ENCODE measurements around the gene MSH3. TPM values are rescaled to one million over a fixed set of nuclear protein-coding genes. Genes with fewer than 3 reads are reported as not detected.
A peak's percentile ranks its signal among the peaks of the same experiment; 100 is the strongest.

The MSH3 gene
- total and polyA plus RNA-seq, 2 of the 8 experiments (the other 6 are each of a cell fraction or from before 2014, with no cell fraction given) = 3.6 to 22.6 TPM

- H3K14ac ChIP-seq (ENCODE audit: insufficient read length) = no peak overlapping the region
- peak overlapping the region; percentile 60 to 100 (median 95) for H3K4me3 ChIP-seq (ENCODE audit: extremely low read depth in 1 of 4, insufficient read depth in 2 of 4, low read depth in 3 of 4, low read length in 4 of 4)
- no peaks in the 10 kb centered on the region for H3K9me3 ChIP-seq (ENCODE audit: insufficient read depth in 2 of 2, low read depth in 1 of 2, low read length in 1 of 2)
- no peak overlapping the region for H2BK15ac ChIP-seq (ENCODE audit: low read length)
- ChIA-PET CTCF (ENCODE audit: partially characterized antibody) (interaction anchor here (0.8 kb wide), 1 partner anchor 385 kb away, joined by 3 read pairs; no protein-coding TSS in a partner anchor), POLR2A (ENCODE audit: partially characterized antibody) (interaction anchor here (0.6 to 3.2 kb wide), 13 partner anchors 11 to 296 kb away, joined by 3 to 13 read pairs (median 3); partner anchors contain the start of gene FAM151B)
- H3K27ac ChIP-seq (ENCODE audit: low read depth, low read length) = no peak overlapping the region
- H3K79me1 ChIP-seq (ENCODE audit: low read depth, low read length) = no peaks in the 10 kb centered on the region; the same call in 1 of the 2 replicates
- H3K18ac ChIP-seq (ENCODE audit: extremely low read depth, low read length) = no peak overlapping the region
- H4K8ac ChIP-seq (ENCODE audit: extremely low read depth, insufficient read depth, low read length) = no peak overlapping the region
- H3K4me1 ChIP-seq (replicated peaks in 1 of 4; ENCODE audit: control insufficient read depth in 3 of 4, insufficient read depth in 4 of 4, low read length in 3 of 4) = peaks cover 0 to 5% (median 2%) of the 10 kb centered on the region in 4 experiments; a peak in 3 of 7 replicates
- peaks cover 0 to 18% (median 11%) of the 10 kb centered on the region in 4 experiments; a peak in 6 of 8 replicates for H3K36me3 ChIP-seq (ENCODE audit: control insufficient read depth in 2 of 4, insufficient read depth in 4 of 4, low read length in 3 of 4)
- H4K91ac ChIP-seq (replicated peaks; ENCODE audit: insufficient read length, low read length) = no peak overlapping the region
- H3K23me2 ChIP-seq (ENCODE audit: low read depth, low read length) = peaks cover 9% of the 10 kb centered on the region; the same call in 1 of the 2 replicates
- H2BK120ac ChIP-seq (replicated peaks; ENCODE audit: low read depth, low read length) = no peak overlapping the region
- H2AK5ac ChIP-seq (ENCODE audit: low read depth, low read length) = no peak overlapping the region
- H3K4ac ChIP-seq (replicated peaks; ENCODE audit: insufficient read length, low read depth, low read length) = no peak overlapping the region
- FAIRE-seq (no peak), DNase-seq (ENCODE audit: low read depth in 1 of 2, low spot score in 2 of 2) (no peak)
- H3K27me3 ChIP-seq (replicated peaks in 1 of 4; ENCODE audit: control insufficient read depth in 3 of 4, extremely low read depth in 1 of 4, insufficient read depth in 3 of 4, low read length in 3 of 4) = no peaks in the 10 kb centered on the region
- no peak overlapping the region for H4K5ac ChIP-seq (ENCODE audit: insufficient read length, low read depth, low read length)
- no peak overlapping the region for H2BK12ac ChIP-seq (ENCODE audit: low read depth, low read length)
- 54% methylated on average over 8 of the region's 8 CpGs; no CpG with 5 or more reads in 1 of the 2 experiments for WGBS, 2 experiments (ENCODE audit: extremely low coverage in 1 of 2, insufficient coverage in 1 of 2, insufficient read length in 1 of 2, insufficient replicate concordance in 2 of 2, low coverage in 1 of 2, low lambda C conversion rate in 2 of 2, missing lambda C conversion rate in 1 of 2)
- no peak overlapping the region for H3K56ac ChIP-seq (replicated peaks; ENCODE audit: insufficient read length, low read depth, low read length)
- no peak overlapping the region for H2BK5ac ChIP-seq (ENCODE audit: low read depth, low read length)
- H3K4me2 ChIP-seq (ENCODE audit: insufficient read depth in 1 of 2, low read depth in 2 of 2, low read length in 2 of 2) = peak overlapping the region; percentile 83 to 98
- no peak overlapping the region for H3K23ac ChIP-seq (ENCODE audit: insufficient read length)
- H3K9ac ChIP-seq (replicated peaks in 1 of 4; ENCODE audit: extremely low read depth in 1 of 4, low read depth in 3 of 4, low read length in 3 of 4) = peak overlapping the region; percentile 93 to 96 (median 94)
- H4K20me1 ChIP-seq (replicated peaks in 1 of 2; ENCODE audit: control insufficient read depth in 1 of 2, insufficient read depth in 2 of 2, low read length in 2 of 2) = peaks cover 0 to 2% of the 10 kb centered on the region in 2 experiments
- no peak overlapping the region for H2BK20ac ChIP-seq (ENCODE audit: low read length)
- no peak overlapping the region for H2AFZ ChIP-seq (ENCODE audit: low read length)
- H3K79me2 ChIP-seq (ENCODE audit: control insufficient read depth in 1 of 2, insufficient read depth in 2 of 2, low read length in 2 of 2) = peaks cover 7 to 26% of the 10 kb centered on the region in 2 experiments
- TF ChIP-seq SP1 (IDR thresholded peaks at IDR 0.05; ENCODE audit: low read depth, low read length) (no peak), CBX5 (IDR thresholded peaks at IDR 0.05; ENCODE audit: low read depth, low read length) (no peak), NANOG (IDR thresholded peaks at IDR 0.05; ENCODE audit: insufficient read depth, low read depth, low read length, poor library complexity, severe bottlenecking) (no peak), KDM4A (IDR thresholded peaks at IDR 0.05; ENCODE audit: low read depth, low read length, severe bottlenecking) (no peak), ASH2L (IDR thresholded peaks at IDR 0.05; ENCODE audit: low read length) (no peak), PHF8 (conservative IDR thresholded peaks at IDR 0.05; ENCODE audit: low read depth, low read length) (no peak)
Observed at GRCh38 chr5:80653502-80653901, 950 bp upstream of the MSH3 start.

Data from H1 (cell line).